Measurements from ENCODE around the gene RABGAP1L. TPM values are rescaled to one million over a fixed set of nuclear protein-coding genes. Genes with fewer than 3 reads are reported as not detected.

RABGAP1L gene
- total and polyA plus RNA-seq, 2 experiments from 2014 or later = 9.2 to 21.4 TPM

DNA sequence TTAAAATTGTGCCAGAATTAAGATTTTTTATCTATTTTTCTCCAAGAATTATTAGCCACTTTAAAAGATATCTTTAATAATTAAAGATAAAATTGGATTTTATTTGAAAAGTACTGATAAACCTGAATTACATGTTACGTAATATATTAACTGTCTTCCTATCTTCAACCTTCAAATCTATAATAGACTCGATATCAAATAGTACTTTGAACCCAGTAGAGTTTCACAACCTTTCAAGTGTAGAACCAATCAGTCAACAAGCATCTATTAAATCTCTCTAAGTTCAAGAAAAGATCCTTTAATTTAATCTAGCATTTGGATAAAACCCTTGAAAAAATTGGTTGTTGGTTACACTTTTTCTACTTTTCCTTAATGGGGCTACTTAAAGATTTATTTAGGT lies 559.9 kb downstream of the RABGAP1L start:
- no peaks in the 10 kb centered on the region for H3K4me1 ChIP-seq (ENCODE audit: low read depth)
- H3K27ac ChIP-seq = no peak overlapping the region
- TF ChIP-seq CTCF (IDR thresholded peaks at IDR 0.05; ENCODE audit: low read depth, low read length) = no peak
- H3K27me3 ChIP-seq = no peaks in the 10 kb centered on the region
- H3K4me3 ChIP-seq = no peak overlapping the region
- DNase-seq (ENCODE audit: low read depth in 1 of 2, low spot score in 1 of 2) = no peak
- no peaks in the 10 kb centered on the region for H3K9me3 ChIP-seq (ENCODE audit: low read depth)
- H3K36me3 ChIP-seq = no peaks in the 10 kb centered on the region

- no peak for TF ChIP-seq CTCF (IDR thresholded peaks at IDR 0.05; ENCODE audit: low read depth, low read length)
- no peaks in the 10 kb centered on the region for H3K36me3 ChIP-seq
- no peaks in the 10 kb centered on the region for H3K27me3 ChIP-seq
- no peak overlapping the region for H3K4me3 ChIP-seq
- no peaks in the 10 kb centered on the region for H3K9me3 ChIP-seq (ENCODE audit: low read depth)
- no peak overlapping the region for H3K27ac ChIP-seq
- DNase-seq (ENCODE audit: low read depth in 1 of 2, low spot score in 1 of 2) = no peak
- no peaks in the 10 kb centered on the region for H3K4me1 ChIP-seq (ENCODE audit: low read depth)
Observed at GRCh38 chr1:174720618-174721017, 561.3 kb downstream of the RABGAP1L start.

DNA sequence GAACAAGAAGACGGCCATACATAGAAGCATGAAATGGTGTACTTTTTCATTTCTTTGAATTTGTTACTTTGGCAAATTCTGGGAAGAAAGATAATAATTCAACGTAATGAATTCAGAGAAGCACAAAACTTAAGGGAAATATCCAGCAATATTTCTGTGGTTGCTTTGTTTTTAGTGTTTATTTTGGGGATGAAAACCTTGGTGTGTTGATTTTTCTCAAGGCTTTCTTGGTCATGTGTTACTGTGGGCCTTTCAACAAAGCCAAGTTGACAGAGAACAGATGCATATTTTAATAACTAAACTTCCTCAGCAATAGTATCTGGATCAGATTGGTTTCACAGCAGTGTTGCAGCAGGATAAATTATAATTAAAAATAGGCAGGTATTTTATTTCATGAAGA lies 561.9 kb downstream of the RABGAP1L start:
- H3K4me1 ChIP-seq (ENCODE audit: low read depth) = no peaks in the 10 kb centered on the region
- no peaks in the 10 kb centered on the region for H3K27me3 ChIP-seq
- no peak overlapping the region for H3K27ac ChIP-seq
- no peak overlapping the region for H3K4me3 ChIP-seq
- no peaks in the 10 kb centered on the region for H3K9me3 ChIP-seq (ENCODE audit: low read depth)
- no peak for DNase-seq (ENCODE audit: low read depth in 1 of 2, low spot score in 1 of 2)
- no peaks in the 10 kb centered on the region for H3K36me3 ChIP-seq
- TF ChIP-seq CTCF (IDR thresholded peaks at IDR 0.05; ENCODE audit: low read depth, low read length) = no peak

- no peaks in the 10 kb centered on the region for H3K9me3 ChIP-seq (ENCODE audit: low read depth)
- H3K27me3 ChIP-seq = no peaks in the 10 kb centered on the region
- DNase-seq (ENCODE audit: low read depth in 1 of 2, low spot score in 1 of 2) = no peak
- TF ChIP-seq CTCF (IDR thresholded peaks at IDR 0.05; ENCODE audit: low read depth, low read length) = no peak
- H3K4me3 ChIP-seq = no peak overlapping the region
- no peak overlapping the region for H3K27ac ChIP-seq
- no peaks in the 10 kb centered on the region for H3K36me3 ChIP-seq
- no peaks in the 10 kb centered on the region for H3K4me1 ChIP-seq (ENCODE audit: low read depth)
Observed at GRCh38 chr1:174723816-174724215, 564.5 kb downstream of the RABGAP1L start.

DNA sequence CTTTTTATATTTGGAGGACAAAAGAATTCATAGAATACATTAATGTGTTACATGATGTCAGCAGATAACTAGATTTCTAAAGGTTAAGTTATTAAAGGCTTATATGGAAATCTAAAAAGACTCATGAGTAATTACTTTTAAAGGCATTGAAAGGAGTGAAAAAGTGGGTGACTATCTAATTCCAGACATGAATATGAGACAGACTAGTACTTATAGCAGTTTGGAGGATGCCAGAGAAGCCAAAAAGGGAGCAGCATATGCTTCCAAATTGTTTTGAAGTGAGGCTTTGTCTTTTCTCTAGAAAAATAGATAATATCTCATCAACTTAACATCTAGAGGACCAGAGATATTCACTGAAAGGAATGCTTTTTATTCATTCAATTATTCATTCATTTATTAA lies 564.9 kb downstream of the RABGAP1L start:
- no peak for DNase-seq (ENCODE audit: low read depth in 1 of 2, low spot score in 1 of 2)
- H3K4me1 ChIP-seq (ENCODE audit: low read depth) = no peaks in the 10 kb centered on the region
- no peak overlapping the region for H3K4me3 ChIP-seq
- no peak overlapping the region for H3K27ac ChIP-seq
- no peaks in the 10 kb centered on the region for H3K9me3 ChIP-seq (ENCODE audit: low read depth)
- H3K36me3 ChIP-seq = no peaks in the 10 kb centered on the region
- TF ChIP-seq CTCF (IDR thresholded peaks at IDR 0.05; ENCODE audit: low read depth, low read length) = no peak
- H3K27me3 ChIP-seq = no peaks in the 10 kb centered on the region

All from cardiac muscle cell (in vitro differentiated cells and primary cell).